ENCODE data around the gene DSP.

DSP gene

DNA sequence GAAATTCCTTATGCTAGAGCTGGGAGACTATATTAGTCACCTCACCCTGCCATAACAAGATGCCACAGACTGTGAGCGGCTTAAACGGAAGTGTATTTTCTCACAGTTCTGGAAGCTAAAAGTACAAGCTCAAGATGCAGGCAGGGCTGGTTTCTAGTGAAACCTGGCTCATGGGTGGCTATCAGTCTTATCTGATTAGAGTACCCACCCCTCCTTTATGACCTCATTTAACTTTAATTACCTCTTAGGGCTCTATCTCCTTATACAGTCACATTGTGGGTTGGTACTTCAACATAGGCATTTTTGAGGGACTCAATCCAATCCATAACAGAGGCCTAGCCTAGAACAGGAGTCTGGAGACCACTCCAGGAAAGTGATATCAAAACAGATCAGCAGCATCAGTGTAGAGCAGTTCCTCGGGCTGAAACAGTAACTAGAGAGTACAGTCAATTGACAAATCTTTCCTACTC, 46.2 kb downstream of the DSP start:
- no peak for DNase-seq
- TF ChIP-seq, protein P1, sequence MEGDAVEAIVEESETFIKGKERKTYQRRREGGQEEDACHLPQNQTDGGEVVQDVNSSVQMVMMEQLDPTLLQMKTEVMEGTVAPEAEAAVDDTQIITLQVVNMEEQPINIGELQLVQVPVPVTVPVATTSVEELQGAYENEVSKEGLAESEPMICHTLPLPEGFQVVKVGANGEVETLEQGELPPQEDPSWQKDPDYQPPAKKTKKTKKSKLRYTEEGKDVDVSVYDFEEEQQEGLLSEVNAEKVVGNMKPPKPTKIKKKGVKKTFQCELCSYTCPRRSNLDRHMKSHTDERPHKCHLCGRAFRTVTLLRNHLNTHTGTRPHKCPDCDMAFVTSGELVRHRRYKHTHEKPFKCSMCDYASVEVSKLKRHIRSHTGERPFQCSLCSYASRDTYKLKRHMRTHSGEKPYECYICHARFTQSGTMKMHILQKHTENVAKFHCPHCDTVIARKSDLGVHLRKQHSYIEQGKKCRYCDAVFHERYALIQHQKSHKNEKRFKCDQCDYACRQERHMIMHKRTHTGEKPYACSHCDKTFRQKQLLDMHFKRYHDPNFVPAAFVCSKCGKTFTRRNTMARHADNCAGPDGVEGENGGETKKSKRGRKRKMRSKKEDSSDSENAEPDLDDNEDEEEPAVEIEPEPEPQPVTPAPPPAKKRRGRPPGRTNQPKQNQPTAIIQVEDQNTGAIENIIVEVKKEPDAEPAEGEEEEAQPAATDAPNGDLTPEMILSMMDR (IDR thresholded peaks at IDR 0.05): no peak
- no peak overlapping the region for H3K4me3 ChIP-seq
- H3K4me1 ChIP-seq: peaks cover 0 to 30% (median 16%) of the 10 kb centered on the region in 4 donors
- H3K9me3 ChIP-seq: no peaks in the 10 kb centered on the region
- H3K36me3 ChIP-seq: peaks cover 0 to 12% (median 0%) of the 10 kb centered on the region in 3 donors
- intact Hi-C loops (cut with DNase I; ENCODE audit: low total_unique reads): loop anchor here (10.0 kb wide), 1 partner anchor 283 kb away; no protein-coding TSS in a partner anchor
- no peak overlapping the region for H3K27ac ChIP-seq
- no peaks in the 10 kb centered on the region for H3K27me3 ChIP-seq

DNA sequence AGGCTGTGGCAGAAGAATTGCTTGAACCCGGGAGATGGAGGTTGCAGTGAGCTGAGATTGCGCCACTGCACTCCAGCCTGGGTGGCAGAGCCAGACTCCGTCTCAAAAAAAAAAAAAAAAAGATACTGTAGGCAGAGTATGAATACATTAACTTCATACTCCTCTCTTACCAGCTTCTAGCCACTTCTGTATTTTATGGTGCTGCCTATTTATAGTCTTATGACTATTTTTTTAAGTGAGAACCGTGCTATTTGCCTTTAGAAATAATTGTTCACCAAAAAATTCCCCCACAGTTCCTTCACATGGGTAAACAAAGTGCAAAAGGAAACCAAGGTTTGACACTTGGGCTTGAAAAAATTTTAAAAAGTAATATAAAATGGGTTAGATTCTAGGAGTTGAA, 47.0 kb downstream of the DSP start:
- TF ChIP-seq, protein P1 (IDR thresholded peaks at IDR 0.05): no peak
- intact Hi-C loops (cut with DNase I; ENCODE audit: low total_unique reads): loop anchor here (10.0 kb wide), 1 partner anchor 284 kb away; no protein-coding TSS in a partner anchor

DNA sequence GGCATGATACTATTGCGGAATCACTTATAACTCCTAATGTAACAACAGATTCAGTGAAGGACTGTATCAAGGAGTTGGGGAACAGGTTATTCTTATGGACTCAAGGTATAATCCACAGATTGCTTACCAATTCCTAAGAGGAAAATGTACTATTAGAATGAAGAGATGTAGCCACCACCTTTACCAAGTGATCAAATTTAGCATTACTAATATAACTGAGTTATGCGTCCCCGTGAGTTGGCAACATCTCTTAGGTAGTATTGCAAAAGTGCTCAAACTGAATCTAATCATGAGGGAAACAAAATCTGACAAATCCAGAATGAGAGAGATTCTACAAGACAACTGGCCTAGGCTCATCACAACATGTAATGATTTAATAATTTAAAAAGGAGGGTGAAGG, 47.8 kb downstream of the DSP start:
- TF ChIP-seq, protein P1 (IDR thresholded peaks at IDR 0.05): no peak
- peak overlapping the region; percentile 78 to 95 for H3K4me3 ChIP-seq

More for the DNA sequence above, 47.0 kb downstream of the DSP start:
- Histone ChIP-seq H3K9me3 (no peaks in the 10 kb centered on the region), H3K27me3 (no peaks in the 10 kb centered on the region), H3K4me1 (peaks cover 0 to 31% (median 16%) of the 10 kb centered on the region in 4 donors), H3K4me3 (no peak overlapping the region), H3K27ac (no peak overlapping the region), H3K36me3 (peaks cover 0 to 6% (median 0%) of the 10 kb centered on the region in 3 donors)
- no peak for DNase-seq

DNA sequence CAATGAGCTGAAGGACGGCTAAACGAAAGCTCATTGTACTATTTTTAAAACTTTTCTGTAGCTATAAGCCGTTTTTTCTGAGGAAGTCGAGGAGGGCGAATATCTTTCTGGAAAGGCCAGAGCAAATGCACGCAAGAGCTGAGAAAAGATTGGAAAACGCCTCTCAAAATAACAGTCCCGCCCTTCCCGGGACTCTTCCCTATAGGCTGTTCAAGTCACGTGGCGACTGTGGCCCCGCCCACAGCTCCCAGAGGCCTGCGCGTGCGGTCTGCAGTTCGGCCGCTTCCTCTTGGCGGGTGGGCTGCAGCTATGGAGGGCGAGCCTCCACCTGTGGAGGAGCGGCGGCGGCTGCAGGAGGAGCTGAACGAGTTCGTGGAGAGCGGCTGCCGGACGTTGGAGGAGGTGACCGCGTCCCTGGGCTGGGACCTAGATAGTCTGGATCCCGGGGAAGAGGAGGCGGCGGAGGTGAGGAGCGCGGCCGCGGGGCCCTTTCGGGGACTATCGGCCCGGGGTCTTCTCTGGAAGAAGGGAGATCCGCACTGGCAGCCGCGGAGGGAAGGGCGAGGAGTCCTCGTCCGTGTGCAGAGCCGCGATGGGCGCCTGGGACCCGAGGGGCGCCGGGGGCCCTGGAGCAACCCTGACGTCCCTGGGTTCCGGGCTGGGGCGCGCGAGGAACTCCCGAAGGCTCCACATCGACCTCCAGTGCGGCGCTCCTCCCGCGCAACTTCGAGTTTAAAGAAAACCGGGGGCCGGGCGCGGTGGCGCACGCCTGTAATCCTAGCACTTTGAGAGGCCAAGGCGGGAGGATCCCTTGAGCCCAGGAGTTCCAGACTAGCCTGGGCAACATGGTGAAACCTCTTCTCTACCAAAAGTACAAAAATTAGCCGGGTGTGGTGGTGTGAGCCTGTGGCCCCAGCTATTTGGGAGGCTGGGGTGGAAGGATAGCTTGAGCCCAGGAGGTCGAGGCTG, 48.8 kb downstream of the DSP start, which contains the start of gene SNRNP48:
Gene SNRNP48 (plus strand): TSS at position 250 of the 969 bp plus-strand sequence. CDS start 60 bp downstream, at position 310.
- intact Hi-C loops (cut with DNase I; ENCODE audit: low total_unique reads): loop anchor here (10.0 kb wide), 1 partner anchor 285 kb away; no protein-coding TSS in a partner anchor
- DNase-seq: peak; percentile 97
- H3K4me1 ChIP-seq: peaks cover 0 to 31% (median 16%) of the 10 kb centered on the region in 4 donors
- no peaks in the 10 kb centered on the region for H3K27me3 ChIP-seq
- TF ChIP-seq, protein P1 (IDR thresholded peaks at IDR 0.05): peak in 1 of 2 experiments; percentile 8
- peaks cover 11 to 18% (median 11%) of the 10 kb centered on the region in 3 donors for H3K36me3 ChIP-seq
- H3K4me3 ChIP-seq: peak within 1 kb of the TSS; percentile 78 to 95
- H3K9me3 ChIP-seq: no peaks in the 10 kb centered on the region
- H3K27ac ChIP-seq: peak within 1 kb of the TSS; percentile 75 to 76

More for the DNA sequence above, 47.8 kb downstream of the DSP start:
- DNase-seq: no peak
- no peaks in the 10 kb centered on the region for H3K9me3 ChIP-seq
- peaks cover 1 to 8% (median 3%) of the 10 kb centered on the region in 3 donors for H3K36me3 ChIP-seq
- no peaks in the 10 kb centered on the region for H3K27me3 ChIP-seq
- intact Hi-C loops (cut with DNase I; ENCODE audit: low total_unique reads): loop anchor here (10.0 kb wide), 1 partner anchor 284 kb away; no protein-coding TSS in a partner anchor
- peak overlapping the region; percentile 75 to 76 for H3K27ac ChIP-seq
- H3K4me1 ChIP-seq: peaks cover 0 to 31% (median 16%) of the 10 kb centered on the region in 4 donors

DNA sequence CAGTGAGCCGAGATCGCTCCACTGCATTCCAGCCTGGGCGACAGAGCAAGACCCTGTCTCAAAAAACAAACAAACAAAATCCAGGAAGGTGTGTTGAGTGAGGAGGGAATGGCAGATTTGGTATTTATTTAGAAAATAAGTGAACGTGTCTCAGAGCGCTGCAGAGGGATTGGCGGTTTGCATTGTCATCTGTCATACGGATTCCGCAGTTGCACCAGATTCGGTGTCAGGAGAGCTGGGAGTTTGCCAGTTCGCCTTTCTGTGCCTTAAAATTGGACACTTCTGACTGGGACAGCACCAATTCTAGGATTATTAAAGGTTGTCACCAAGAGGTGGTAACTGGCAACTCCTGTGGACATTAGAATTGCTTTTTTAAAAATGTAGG, 49.4 kb downstream of the DSP start:
- peak overlapping the region; percentile 78 to 95 for H3K4me3 ChIP-seq
- H3K4me1 ChIP-seq: peaks cover 0 to 31% (median 16%) of the 10 kb centered on the region in 4 donors
- no peaks in the 10 kb centered on the region for H3K9me3 ChIP-seq
- H3K27me3 ChIP-seq: no peaks in the 10 kb centered on the region
- intact Hi-C loops (cut with DNase I; ENCODE audit: low total_unique reads): no loop called here
- H3K27ac ChIP-seq: peak overlapping the region; percentile 75 to 76
- H3K36me3 ChIP-seq: peaks cover 18 to 25% (median 18%) of the 10 kb centered on the region in 3 donors
- TF ChIP-seq, protein P1 (IDR thresholded peaks at IDR 0.05): no peak
- DNase-seq: peak in 1 of 2 donors; percentile 30
